Heart left ventricle (tissue), 13 donors: Measurements from ENCODE around the gene ATP5F1E.

Experiments
- CTCF ChIP-seq, 12 donors: fragments of 200-600 bp; sonication (generic) in 4 of 12; IDR thresholded peaks; one replicate each; pipeline versions ENCODE4 v1.5.0 to v1.8.0; 2018 to 2022; ENCODE audit warnings: antibody characterized with exemption in 12 of 12, mild to moderate bottlenecking in 5 of 12
- POLR2A ChIP-seq, 2 donors: fragments of 450-650 bp; IDR thresholded peaks; one replicate each; pipeline ENCODE4 v1.6.1; 2017; ENCODE audit warnings: antibody characterized with exemption in 2 of 2, mild to moderate bottlenecking in 2 of 2, moderate library complexity in 2 of 2
- donor health status: ischemic (EF 13 %, LVEDD 7.1; RV severe dilation, severe dysfunction).
- donor health status: DM: no; HTN: yes; CAD: no.
- donor health status: DM: no; HTN: no; CAD: no.
- donor health status: ischemic (EF 25% LVEDD 6.9; RV normal size, moderate dysfunction).
- donor health status: ischemic (EF 25% LVEDD 5.7; RV mildly dilated, moderate dysfunction).
- donor health status: ischemic (EF 35%, LVEDD 5.7; RV mildly dilated, moderate dysfunction).
- donor health status: nonischemic (EF 11% LVEDD 7.7; RV severe dilation, severe dysfunction).
- donor health status: DM: yes; HTN: yes; CAD: no.
- donor health status: PGD.
- donor health status: ischemic (EF 29% LVEDD 5.4; RV normal size, mild dysfunction).
- donor health status: nonischemic (EF 23%, LVEDD 6.1; RV moderate dilation, normal function).

GRCh38 chr20:59013959-59014608, 18.1 kb downstream of the ATP5F1E start:
- TF ChIP-seq CTCF (IDR thresholded peaks at IDR 0.05) (no peak), POLR2A (IDR thresholded peaks at IDR 0.05) (no peak)
